Right forelimb (tissue), 1 donor: ENCODE data around the gene PKN1.

Source experiments
- DNase-seq: peaks from one replicate; pipeline ENCODE4 v3.0.0-alpha.2; 2018

The PKN1 gene

DNA sequence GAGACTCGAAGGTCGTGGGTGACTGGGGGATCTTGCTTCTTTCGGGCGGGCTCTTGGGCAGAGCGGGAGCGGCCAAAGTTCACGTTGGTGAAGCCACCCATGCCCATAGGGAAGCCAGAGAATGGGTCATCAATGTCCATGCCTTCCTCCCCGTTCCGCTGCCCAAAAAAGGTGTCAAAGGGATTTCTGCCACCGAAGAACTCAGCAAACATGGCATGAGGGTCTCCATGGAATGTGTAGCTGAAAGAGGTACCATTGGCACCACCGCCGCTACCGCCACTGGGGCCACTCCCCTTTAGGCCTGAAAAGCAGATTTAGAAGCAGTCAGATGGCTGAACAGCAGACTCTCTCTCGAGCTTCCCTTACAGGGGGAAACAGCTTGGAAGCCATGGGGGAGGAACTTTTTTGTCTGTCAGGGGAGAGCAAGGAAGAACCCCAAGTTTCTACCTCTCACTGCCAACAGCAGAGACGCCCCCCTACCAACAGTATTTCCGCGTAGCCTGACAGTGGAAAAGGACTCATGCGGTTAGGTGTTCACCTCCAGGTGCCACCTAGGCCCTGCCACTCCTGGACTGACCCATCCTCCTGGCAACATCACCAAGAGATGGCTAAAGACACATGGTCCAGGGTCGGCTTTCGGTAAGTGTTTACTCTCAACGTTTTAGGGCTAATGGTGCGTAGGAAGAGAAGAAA, 83.8 kb downstream of the PKN1 start:
- no peak for DNase-seq

DNA sequence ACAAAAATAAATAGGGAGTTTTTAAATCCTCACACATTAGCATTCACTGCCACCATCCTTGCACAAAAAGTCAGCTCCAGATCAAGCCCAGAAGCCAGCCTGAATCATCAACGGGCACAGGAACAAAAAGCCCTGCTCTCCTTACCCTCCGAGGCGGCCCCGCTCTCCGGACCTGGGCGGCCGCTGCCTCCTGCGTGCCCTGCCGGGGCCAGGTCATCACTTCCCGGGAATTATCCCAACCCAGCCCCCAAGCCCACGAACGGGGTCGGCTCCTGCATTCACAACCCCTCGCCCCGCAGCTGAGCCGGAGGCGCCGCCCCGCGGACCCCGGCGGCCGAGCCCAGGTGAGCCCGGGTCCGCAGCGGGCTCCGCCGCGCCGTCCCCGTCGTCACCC, 84.3 kb downstream of the PKN1 start:
- no peak for DNase-seq

DNA sequence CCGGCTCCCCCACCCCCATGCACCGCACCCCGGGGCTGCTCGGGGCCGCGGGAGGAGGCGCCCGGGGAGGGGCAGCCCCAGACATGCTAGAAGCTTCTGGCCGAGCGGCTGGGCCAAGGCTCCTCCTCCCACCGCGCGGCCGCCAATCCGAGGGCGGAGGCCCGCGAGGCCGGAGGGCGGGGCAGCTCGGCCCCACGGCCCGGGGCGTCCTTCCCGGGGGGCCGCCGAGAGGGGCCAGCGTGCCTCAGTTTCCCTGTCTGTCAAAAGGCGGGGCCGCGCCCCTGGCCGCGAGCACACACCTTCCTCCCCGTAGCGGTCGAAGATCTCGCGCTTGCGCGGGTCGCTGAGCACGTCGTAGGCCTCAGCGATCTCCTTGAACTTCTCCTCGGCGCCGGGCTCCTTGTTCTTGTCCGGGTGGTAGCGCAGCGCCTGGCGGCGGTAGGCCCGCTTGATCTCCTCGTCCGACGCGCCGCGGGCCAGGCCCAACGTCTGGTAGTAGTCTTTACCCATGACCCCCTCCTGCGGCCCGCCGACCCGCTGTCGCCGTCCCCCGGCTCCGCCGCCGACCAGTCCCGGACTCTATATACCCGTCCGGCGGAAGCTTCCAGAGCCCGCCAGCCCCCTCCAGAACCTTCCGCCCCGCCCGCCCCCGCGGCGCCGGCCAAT, 84.9 kb downstream of the PKN1 start, which contains the start of gene DNAJB1:
Gene DNAJB1, minus strand, starts transcription at position 558 of the 666 bp plus-strand sequence. Its CDS starts 48 bp downstream, at position 510.
- DNase-seq, result peak; percentile 99

DNA sequence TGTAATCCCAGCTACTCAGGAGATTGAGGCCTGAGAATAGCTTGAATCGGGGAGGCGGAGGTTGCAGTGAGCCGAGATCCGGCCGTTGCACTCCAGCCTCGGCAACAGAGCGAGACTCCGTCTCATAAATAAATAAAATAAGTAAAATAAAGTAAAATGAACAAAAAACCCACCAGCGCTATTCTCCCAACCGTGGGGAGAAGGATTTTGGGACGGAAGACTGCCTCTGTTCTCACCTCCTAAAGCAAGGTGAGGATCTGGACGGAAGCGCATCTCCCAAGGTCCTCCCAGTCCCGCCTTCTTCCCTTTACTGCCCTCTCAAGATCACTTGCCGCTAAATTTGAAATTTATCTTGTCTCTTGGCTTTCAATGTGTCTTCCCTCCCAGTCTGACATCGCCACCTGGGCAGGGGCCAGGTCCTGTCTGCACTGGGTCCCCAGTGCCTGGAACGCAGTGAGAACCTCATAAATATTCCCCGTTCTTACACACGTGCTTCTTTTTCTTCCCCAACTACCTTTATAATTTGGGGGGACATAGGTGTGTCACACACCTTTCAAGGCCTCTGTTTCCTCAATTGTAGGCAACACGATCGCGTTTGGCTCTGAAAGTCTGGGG, 86.2 kb downstream of the PKN1 start:
- DNase-seq, result no peak

DNA sequence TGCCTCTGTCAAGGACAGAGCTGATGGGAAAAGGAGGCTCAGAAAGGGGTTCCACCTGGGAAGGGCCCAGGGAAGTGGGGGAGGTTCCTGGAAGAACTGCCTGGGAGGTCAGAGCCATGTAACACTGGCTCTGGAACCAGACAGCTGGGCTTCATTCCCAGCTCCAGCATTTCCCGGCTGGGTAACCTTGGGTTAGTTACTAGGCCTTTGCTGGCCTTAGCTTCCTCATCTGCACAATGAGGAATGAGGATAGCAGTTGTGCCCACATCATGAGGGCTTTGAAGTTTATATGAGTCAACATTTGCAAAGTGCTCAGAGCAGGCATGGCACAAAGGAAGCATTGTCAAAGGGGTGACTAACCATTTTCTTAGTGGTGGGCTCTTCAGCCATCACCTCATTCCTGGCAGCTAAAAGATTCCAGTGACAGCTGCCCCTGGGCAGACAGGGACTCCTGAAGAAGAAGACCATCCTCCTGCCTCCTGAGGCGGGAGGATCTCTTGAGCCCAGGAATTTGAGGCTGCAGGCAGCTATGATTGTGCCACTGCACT, 86.8 kb downstream of the PKN1 start:
- DNase-seq, result no peak

DNA sequence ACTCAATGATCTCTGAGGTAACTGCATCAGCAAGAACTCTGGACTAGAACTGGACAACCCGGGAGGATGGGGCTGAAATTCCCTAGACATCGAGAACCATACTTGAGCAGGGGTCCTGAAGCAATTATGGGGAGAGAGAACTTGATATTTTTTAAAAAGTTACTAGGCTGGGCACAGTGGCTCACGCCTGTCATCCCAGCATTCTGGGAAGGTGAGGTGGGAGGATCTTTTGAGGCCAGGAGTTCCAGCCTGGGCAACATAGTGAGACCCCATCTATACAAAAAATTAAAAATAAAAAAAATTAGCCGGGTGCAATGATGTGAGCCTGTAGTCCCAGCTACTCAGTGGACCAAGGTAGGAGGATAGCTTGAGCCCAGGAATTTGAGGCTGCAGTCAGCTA, 87.4 kb downstream of the PKN1 start:
- no peak for DNase-seq
